ENCODE data around the gene ESD. TPM values are rescaled to one million over a fixed set of nuclear protein-coding genes. Genes with fewer than 3 reads are reported as not detected.

Gene ESD
- total and polyA plus RNA-seq, 2 experiments from 2014 or later: 61.0 to 123 TPM

GRCh38 chr13:46745706-46746105, 51.3 kb downstream of the ESD start:
- H3K27ac Mint-ChIP-seq: no peak overlapping the region
- no peaks in the 10 kb centered on the region for H3K9me3 Mint-ChIP-seq

More at GRCh38 chr13:46745706-46746105, 51.3 kb downstream of the ESD start:
- Histone ChIP-seq H2AFZ (no peak overlapping the region), H4K20me1 (replicated peaks; ENCODE audit: insufficient read depth) (no peaks in the 10 kb centered on the region), H3K4me3 (no peak overlapping the region), H3K9me2 (ENCODE audit: insufficient read depth) (peaks cover 7% of the 10 kb centered on the region; the same call in 1 of the 2 replicates), H3K27me3 (ENCODE audit: insufficient read depth) (no peaks in the 10 kb centered on the region), H3K4me1 (ENCODE audit: insufficient read depth) (peaks cover 11% of the 10 kb centered on the region), H3K27ac (ENCODE audit: low read depth) (no peak overlapping the region), H3F3A (replicated peaks; ENCODE audit: low read depth) (no peaks in the 10 kb centered on the region), H3K4me2 (no peak overlapping the region), H3K79me2 (replicated peaks; ENCODE audit: insufficient read depth) (no peaks in the 10 kb centered on the region), H3K36me3 (ENCODE audit: insufficient read depth) (peaks cover 9% of the 10 kb centered on the region; the same call in 1 of the 2 replicates)
- H3K4me3 Mint-ChIP-seq: no peak overlapping the region
- TF ChIP-seq NANOG (IDR thresholded peaks at IDR 0.05; ENCODE audit: borderline replicate concordance) (no peak), JUNB (IDR thresholded peaks at IDR 0.05; ENCODE audit: unreplicated experiment) (no peak), ZNF462 (CRISPR knock-in tag; IDR thresholded peaks at IDR 0.05) (no peak), ZNF331 (CRISPR knock-in tag; IDR thresholded peaks at IDR 0.05; ENCODE audit: low read depth) (no peak), EZH2phosphoT487 (IDR thresholded peaks at IDR 0.05; ENCODE audit: unreplicated experiment) (no peak), CTCF (conservative IDR thresholded peaks at IDR 0.05; ENCODE audit: low read depth in 2 of 2) (no peak), REST (IDR thresholded peaks at IDR 0.05; ENCODE audit: unreplicated experiment) (no peak), POLR2AphosphoS5 (IDR thresholded peaks at IDR 0.05; ENCODE audit: low read depth) (no peak), EZH2 (IDR thresholded peaks at IDR 0.05; ENCODE audit: low read depth, unreplicated experiment) (no peak), CREB1 (CRISPR knock-in tag; IDR thresholded peaks at IDR 0.05; ENCODE audit: low read depth) (no peak), STAT1 (IDR thresholded peaks at IDR 0.05; ENCODE audit: unreplicated experiment) (no peak), ZNF114 (CRISPR knock-in tag; IDR thresholded peaks at IDR 0.05) (no peak), ETS1 (IDR thresholded peaks at IDR 0.05) (no peak)
- H3K27me3 Mint-ChIP-seq (ENCODE audit: insufficient read depth, low read depth, poor library complexity): no peaks in the 10 kb centered on the region
- no peak for DNase-seq (ENCODE audit: low spot score)
- peaks cover 4% of the 10 kb centered on the region; the same call in 2 of the 3 replicates for H3K4me1 Mint-ChIP-seq
- H3K36me3 Mint-ChIP-seq (ENCODE audit: low read depth): peaks cover 30% of the 10 kb centered on the region
- ATAC-seq: no peak
